ENCODE results near the gene KIF20B.

KIF20B gene

GRCh38 chr10:89782470-89782869, 81.1 kb downstream of the KIF20B start:
- no peaks in the 10 kb centered on the region for H3K9me3 ChIP-seq (ENCODE audit: control insufficient read depth, insufficient read depth, low read length)
- H3K4me1 ChIP-seq (ENCODE audit: insufficient read depth, low read length), result no peaks in the 10 kb centered on the region; the same call in 1 of the 2 replicates
- no peak overlapping the region for H3K9ac ChIP-seq (ENCODE audit: low read depth, low read length)
- H3K36me3 ChIP-seq (ENCODE audit: insufficient read depth, low read length), result no peaks in the 10 kb centered on the region

- Histone ChIP-seq H3K4me1 (ENCODE audit: insufficient read depth, low read length) (no peaks in the 10 kb centered on the region; the same call in 1 of the 2 replicates), H3K36me3 (ENCODE audit: insufficient read depth, low read length) (no peaks in the 10 kb centered on the region), H3K9ac (ENCODE audit: low read depth, low read length) (no peak overlapping the region), H3K9me3 (ENCODE audit: control insufficient read depth, insufficient read depth, low read length) (no peaks in the 10 kb centered on the region)
Observed at GRCh38 chr10:89783406-89783805, 82.0 kb downstream of the KIF20B start.

GRCh38 chr10:89785095-89785494, 83.7 kb downstream of the KIF20B start:
- H3K4me1 ChIP-seq (ENCODE audit: insufficient read depth, low read length), result no peaks in the 10 kb centered on the region; the same call in 1 of the 2 replicates
- no peaks in the 10 kb centered on the region for H3K9me3 ChIP-seq (ENCODE audit: control insufficient read depth, insufficient read depth, low read length)
- no peak overlapping the region for H3K9ac ChIP-seq (ENCODE audit: low read depth, low read length)
- no peaks in the 10 kb centered on the region for H3K36me3 ChIP-seq (ENCODE audit: insufficient read depth, low read length)

GRCh38 chr10:89789188-89789877, 87.9 kb downstream of the KIF20B start:
- Histone ChIP-seq H3K9me3 (ENCODE audit: control insufficient read depth, insufficient read depth, low read length) (no peaks in the 10 kb centered on the region), H3K9ac (ENCODE audit: low read depth, low read length) (no peak overlapping the region), H3K4me1 (ENCODE audit: insufficient read depth, low read length) (peaks cover 6% of the 10 kb centered on the region; the same call in 1 of the 2 replicates), H3K36me3 (ENCODE audit: insufficient read depth, low read length) (no peaks in the 10 kb centered on the region)

- no peaks in the 10 kb centered on the region for H3K36me3 ChIP-seq (ENCODE audit: insufficient read depth, low read length)
- no peak overlapping the region for H3K9ac ChIP-seq (ENCODE audit: low read depth, low read length)
- H3K9me3 ChIP-seq (ENCODE audit: control insufficient read depth, insufficient read depth, low read length), result no peaks in the 10 kb centered on the region
- peaks cover 24% of the 10 kb centered on the region for H3K4me1 ChIP-seq (ENCODE audit: insufficient read depth, low read length)
Observed at GRCh38 chr10:89792187-89792586, 90.8 kb downstream of the KIF20B start.

- H3K9me3 ChIP-seq (ENCODE audit: control insufficient read depth, insufficient read depth, low read length), result no peaks in the 10 kb centered on the region
- no peaks in the 10 kb centered on the region for H3K36me3 ChIP-seq (ENCODE audit: insufficient read depth, low read length)
- H3K4me1 ChIP-seq (ENCODE audit: insufficient read depth, low read length), result peaks cover 24% of the 10 kb centered on the region
- H3K9ac ChIP-seq (ENCODE audit: low read depth, low read length), result no peak overlapping the region
Observed at GRCh38 chr10:89793649-89794254, 92.4 kb downstream of the KIF20B start.

GRCh38 chr10:89795840-89796239, 94.5 kb downstream of the KIF20B start:
- Histone ChIP-seq H3K4me1 (ENCODE audit: insufficient read depth, low read length) (peaks cover 24% of the 10 kb centered on the region), H3K36me3 (ENCODE audit: insufficient read depth, low read length) (no peaks in the 10 kb centered on the region), H3K9me3 (ENCODE audit: control insufficient read depth, insufficient read depth, low read length) (no peaks in the 10 kb centered on the region), H3K9ac (ENCODE audit: low read depth, low read length) (no peak overlapping the region)

- no peaks in the 10 kb centered on the region for H3K36me3 ChIP-seq (ENCODE audit: insufficient read depth, low read length)
- H3K4me1 ChIP-seq (ENCODE audit: insufficient read depth, low read length), result peaks cover 24% of the 10 kb centered on the region
- H3K9ac ChIP-seq (ENCODE audit: low read depth, low read length), result no peak overlapping the region
- H3K9me3 ChIP-seq (ENCODE audit: control insufficient read depth, insufficient read depth, low read length), result no peaks in the 10 kb centered on the region
Observed at GRCh38 chr10:89798092-89798491, 96.7 kb downstream of the KIF20B start.

- H3K9me3 ChIP-seq (ENCODE audit: control insufficient read depth, insufficient read depth, low read length), result no peaks in the 10 kb centered on the region
- no peak overlapping the region for H3K9ac ChIP-seq (ENCODE audit: low read depth, low read length)
- H3K36me3 ChIP-seq (ENCODE audit: insufficient read depth, low read length), result no peaks in the 10 kb centered on the region
- peaks cover 15% of the 10 kb centered on the region for H3K4me1 ChIP-seq (ENCODE audit: insufficient read depth, low read length)
Observed at GRCh38 chr10:89799573-89799972, 98.2 kb downstream of the KIF20B start.

- Histone ChIP-seq H3K9me3 (ENCODE audit: control insufficient read depth, insufficient read depth, low read length) (no peaks in the 10 kb centered on the region), H3K36me3 (ENCODE audit: insufficient read depth, low read length) (no peaks in the 10 kb centered on the region), H3K4me1 (ENCODE audit: insufficient read depth, low read length) (no peaks in the 10 kb centered on the region), H3K9ac (ENCODE audit: low read depth, low read length) (no peak overlapping the region)
Observed at GRCh38 chr10:89805599-89806013, 104.2 kb downstream of the KIF20B start.

- Histone ChIP-seq H3K9me3 (ENCODE audit: control insufficient read depth, insufficient read depth, low read length) (no peaks in the 10 kb centered on the region; the same call in 1 of the 2 replicates), H3K9ac (ENCODE audit: low read depth, low read length) (no peak overlapping the region), H3K36me3 (ENCODE audit: insufficient read depth, low read length) (no peaks in the 10 kb centered on the region), H3K4me1 (ENCODE audit: insufficient read depth, low read length) (no peaks in the 10 kb centered on the region)
Observed at GRCh38 chr10:89808842-89809241, 107.5 kb downstream of the KIF20B start.

- no peak overlapping the region for H3K9ac ChIP-seq (ENCODE audit: low read depth, low read length)
- H3K36me3 ChIP-seq (ENCODE audit: insufficient read depth, low read length), result no peaks in the 10 kb centered on the region
- no peaks in the 10 kb centered on the region for H3K4me1 ChIP-seq (ENCODE audit: insufficient read depth, low read length)
- H3K9me3 ChIP-seq (ENCODE audit: control insufficient read depth, insufficient read depth, low read length), result no peaks in the 10 kb centered on the region; the same call in 1 of the 2 replicates
Observed at GRCh38 chr10:89809766-89810165, 108.4 kb downstream of the KIF20B start.

- Histone ChIP-seq H3K36me3 (ENCODE audit: insufficient read depth, low read length) (no peaks in the 10 kb centered on the region), H3K4me1 (ENCODE audit: insufficient read depth, low read length) (no peaks in the 10 kb centered on the region)
Observed at GRCh38 chr10:89810908-89811525, 109.6 kb downstream of the KIF20B start.

GRCh38 chr10:89813546-89813945, 112.2 kb downstream of the KIF20B start:
- Histone ChIP-seq H3K9ac (ENCODE audit: low read depth, low read length) (no peak overlapping the region), H3K36me3 (ENCODE audit: insufficient read depth, low read length) (no peaks in the 10 kb centered on the region), H3K4me1 (ENCODE audit: insufficient read depth, low read length) (no peaks in the 10 kb centered on the region), H3K9me3 (ENCODE audit: control insufficient read depth, insufficient read depth, low read length) (no peaks in the 10 kb centered on the region; the same call in none of the 2 replicates)

More at GRCh38 chr10:89810908-89811525, 109.6 kb downstream of the KIF20B start:
- H3K9me3 ChIP-seq (ENCODE audit: control insufficient read depth, insufficient read depth, low read length), result no peaks in the 10 kb centered on the region; the same call in 1 of the 2 replicates
- no peak overlapping the region for H3K9ac ChIP-seq (ENCODE audit: low read depth, low read length)

GRCh38 chr10:89814278-89814677, 112.9 kb downstream of the KIF20B start:
- H3K36me3 ChIP-seq (ENCODE audit: insufficient read depth, low read length), result no peaks in the 10 kb centered on the region
- H3K9ac ChIP-seq (ENCODE audit: low read depth, low read length), result no peak overlapping the region
- no peaks in the 10 kb centered on the region; the same call in none of the 2 replicates for H3K9me3 ChIP-seq (ENCODE audit: control insufficient read depth, insufficient read depth, low read length)
- H3K4me1 ChIP-seq (ENCODE audit: insufficient read depth, low read length), result no peaks in the 10 kb centered on the region

All from ES-I3 (cell line).